Mesendoderm (in vitro differentiated cells): ENCODE measurements around the gene C19orf73.

Experiments
- DNase-seq: peaks from one replicate; pipeline ENCODE4 v3.0.0; 2013
- H2AK5ac ChIP-seq: 2 replicates; pipeline ENCODE4 v1.6.1; 2013; ENCODE audit warnings: low read length, inconsistent platforms
- H2BK120ac ChIP-seq: 2 replicates; pipeline ENCODE4 v1.6.1; 2013; ENCODE audit warnings: low read depth, mild to moderate bottlenecking, low read length, moderate library complexity, mixed read lengths
- H2BK15ac ChIP-seq: replicated peaks from 2 replicates; pipeline ENCODE4 v1.6.1; 2013; ENCODE audit warnings: low read depth, mild to moderate bottlenecking, moderate library complexity
- H2BK5ac ChIP-seq: 2 replicates; pipeline ENCODE4 v1.6.1; 2013; ENCODE audit warnings: low read length, inconsistent platforms
- H3K18ac ChIP-seq: 2 replicates; pipeline ENCODE4 v1.6.1; 2013; ENCODE audit warnings: mild to moderate bottlenecking, low read length, mixed read lengths
- H3K23ac ChIP-seq: one replicate; pipeline ENCODE4 v1.6.1; 2013; ENCODE audit warnings: low read length
- H3K27ac ChIP-seq: 2 replicates; pipeline ENCODE4 v1.5.1; 2013; ENCODE audit warnings: low read depth, mild to moderate bottlenecking, inconsistent platforms, low read length, moderate library complexity
- H3K27me3 ChIP-seq: 2 replicates; pipeline ENCODE4 v1.6.1; 2013; ENCODE audit warnings: low read length, control low read depth, mild to moderate bottlenecking, inconsistent platforms; ENCODE audit not compliant: insufficient read depth, poor library complexity
- H3K36me3 ChIP-seq: 2 replicates; pipeline ENCODE4 v1.6.1; 2013; ENCODE audit warnings: low read length, inconsistent platforms; ENCODE audit not compliant: control insufficient read depth, insufficient read depth
- H3K4ac ChIP-seq: one replicate; pipeline ENCODE4 v1.6.1; 2013; ENCODE audit warnings: low read depth, mild to moderate bottlenecking, low read length, moderate library complexity
- H3K4me1 ChIP-seq: 2 replicates; pipeline ENCODE4 v1.6.1; 2013; ENCODE audit warnings: low read depth, low read length, inconsistent platforms; ENCODE audit not compliant: control insufficient read depth
- H3K4me2 ChIP-seq: 2 replicates; pipeline ENCODE4 v1.6.1; 2013; ENCODE audit warnings: low read length
- H3K4me3 ChIP-seq: 2 replicates; pipeline ENCODE4 v1.5.1; 2013; ENCODE audit warnings: mild to moderate bottlenecking, low read length
- H3K56ac ChIP-seq: one replicate; pipeline ENCODE4 v1.6.1; 2013; ENCODE audit warnings: low read length
- H3K79me1 ChIP-seq: 2 replicates; pipeline ENCODE4 v1.6.1; 2013; ENCODE audit warnings: low read length, inconsistent platforms
- H3K79me2 ChIP-seq: 2 replicates; pipeline ENCODE4 v1.6.1; 2013; ENCODE audit warnings: mild to moderate bottlenecking, low read length; ENCODE audit not compliant: control insufficient read depth, insufficient read depth
- H3K9ac ChIP-seq: 2 replicates; pipeline ENCODE4 v1.6.1; 2013; ENCODE audit warnings: low read length, inconsistent platforms
- H4K5ac ChIP-seq: one replicate; pipeline ENCODE4 v1.6.1; 2013; ENCODE audit warnings: low read length
- H4K8ac ChIP-seq: one replicate; pipeline ENCODE4 v1.6.1; 2013; ENCODE audit warnings: low read depth, mild to moderate bottlenecking, control low read depth, low read length, moderate library complexity
- WGBS: extraction: QIAGEN DNeasy Blood & Tissue Kit; methylation state at CpG from one replicate; pipeline ENCODE4 v1.1.7; 2013; ENCODE audit warnings: low lambda C conversion rate, missing lambda C conversion rate; ENCODE audit not compliant: insufficient coverage; ENCODE audit errors: extremely low coverage; 5-methylcytosine and 5-hydroxymethylcytosine counted together

C19orf73 gene

GRCh38 chr19:49145573-49146407, 26.8 kb upstream of the C19orf73 start:
- DNase-seq = peak; percentile 98
- peak overlapping the region; percentile 75 for H3K56ac ChIP-seq
- no peak overlapping the region for H2BK120ac ChIP-seq
- H2BK15ac ChIP-seq = no peak overlapping the region
- WGBS = no CpG with 5 or more reads among the region's 30 CpGs
- peak overlapping the region; percentile 57 for H3K9ac ChIP-seq
- H3K4me3 ChIP-seq = peak overlapping the region; percentile 26
- H3K23ac ChIP-seq = no peak overlapping the region
- no peaks in the 10 kb centered on the region for H3K27me3 ChIP-seq
- no peak overlapping the region for H4K5ac ChIP-seq
- peak overlapping the region; percentile 55 for H3K4me2 ChIP-seq
- no peak overlapping the region for H2BK5ac ChIP-seq
- peaks cover 5% of the 10 kb centered on the region for H3K4me1 ChIP-seq
- H3K79me1 ChIP-seq = no peaks in the 10 kb centered on the region
- H2AK5ac ChIP-seq = no peak overlapping the region
- no peaks in the 10 kb centered on the region for H3K36me3 ChIP-seq
- H3K18ac ChIP-seq = no peak overlapping the region
- H3K4ac ChIP-seq = no peak overlapping the region
- no peak overlapping the region for H3K27ac ChIP-seq
- H4K8ac ChIP-seq = no peak overlapping the region
- H3K79me2 ChIP-seq = no peaks in the 10 kb centered on the region

- H3K79me1 ChIP-seq = no peaks in the 10 kb centered on the region
- H4K5ac ChIP-seq = no peak overlapping the region
- H2BK15ac ChIP-seq = no peak overlapping the region
- H3K27ac ChIP-seq = no peak overlapping the region
- peak; percentile 97 for DNase-seq
- peak overlapping the region; percentile 84 for H3K56ac ChIP-seq
- no peaks in the 10 kb centered on the region for H3K27me3 ChIP-seq
- peak overlapping the region; percentile 82 for H3K4me2 ChIP-seq
- H4K8ac ChIP-seq = no peak overlapping the region
- no peak overlapping the region for H2BK120ac ChIP-seq
- H2AK5ac ChIP-seq = no peak overlapping the region
- H3K18ac ChIP-seq = no peak overlapping the region
- H2BK5ac ChIP-seq = no peak overlapping the region
- H3K4me1 ChIP-seq = no peaks in the 10 kb centered on the region
- peak overlapping the region; percentile 67 for H3K9ac ChIP-seq
- H3K4me3 ChIP-seq = peak overlapping the region; percentile 23
- H3K23ac ChIP-seq = no peak overlapping the region
- H3K36me3 ChIP-seq = no peaks in the 10 kb centered on the region
- H3K79me2 ChIP-seq = no peaks in the 10 kb centered on the region
- no peak overlapping the region for H3K4ac ChIP-seq
- WGBS = no CpG with 5 or more reads among the region's 21 CpGs
These were observed 24.0 kb upstream of the C19orf73 start for GRCh38 chr19:49142866-49143335.

- Histone ChIP-seq H3K36me3 (no peaks in the 10 kb centered on the region), H3K4ac (no peak overlapping the region), H3K4me3 (no peak overlapping the region), H3K56ac (no peak overlapping the region), H4K8ac (no peak overlapping the region), H2BK120ac (no peak overlapping the region), H2AK5ac (no peak overlapping the region), H3K27me3 (no peaks in the 10 kb centered on the region), H3K27ac (no peak overlapping the region), H3K79me1 (no peaks in the 10 kb centered on the region), H3K4me2 (no peak overlapping the region), H2BK15ac (no peak overlapping the region), H3K18ac (no peak overlapping the region), H3K79me2 (no peaks in the 10 kb centered on the region), H3K9ac (no peak overlapping the region), H4K5ac (no peak overlapping the region), H3K23ac (no peak overlapping the region), H2BK5ac (no peak overlapping the region), H3K4me1 (no peaks in the 10 kb centered on the region)
- no peak for DNase-seq
- WGBS = 100% methylated on average over 3 of the region's 6 CpGs
These were observed 22.4 kb upstream of the C19orf73 start for GRCh38 chr19:49141352-49141751.

- Histone ChIP-seq H3K23ac (no peak overlapping the region), H3K4me2 (no peak overlapping the region), H2BK120ac (no peak overlapping the region), H3K4me1 (no peaks in the 10 kb centered on the region), H3K27me3 (no peaks in the 10 kb centered on the region), H3K18ac (no peak overlapping the region), H3K36me3 (no peaks in the 10 kb centered on the region), H3K27ac (no peak overlapping the region), H3K79me1 (no peaks in the 10 kb centered on the region), H2AK5ac (no peak overlapping the region), H3K4ac (no peak overlapping the region), H4K5ac (no peak overlapping the region), H2BK15ac (no peak overlapping the region), H3K4me3 (no peak overlapping the region), H3K79me2 (no peaks in the 10 kb centered on the region), H2BK5ac (no peak overlapping the region), H4K8ac (no peak overlapping the region), H3K56ac (no peak overlapping the region), H3K9ac (no peak overlapping the region)
- no CpG with 5 or more reads among the region's 7 CpGs for WGBS
- no peak for DNase-seq
These were observed 22.0 kb upstream of the C19orf73 start for GRCh38 chr19:49140951-49141350.

- Histone ChIP-seq H2BK5ac (no peak overlapping the region), H3K79me2 (no peaks in the 10 kb centered on the region), H3K27ac (no peak overlapping the region), H3K4me1 (no peaks in the 10 kb centered on the region), H3K9ac (no peak overlapping the region), H3K23ac (no peak overlapping the region), H3K56ac (no peak overlapping the region), H2AK5ac (no peak overlapping the region), H3K36me3 (no peaks in the 10 kb centered on the region), H3K4me2 (no peak overlapping the region), H2BK15ac (no peak overlapping the region), H3K27me3 (no peaks in the 10 kb centered on the region), H3K4me3 (no peak overlapping the region), H3K18ac (no peak overlapping the region), H3K4ac (no peak overlapping the region), H2BK120ac (no peak overlapping the region), H4K5ac (no peak overlapping the region), H4K8ac (no peak overlapping the region), H3K79me1 (no peaks in the 10 kb centered on the region)
- no peak for DNase-seq
- WGBS = no CpG with 5 or more reads among the region's 10 CpGs
These were observed 17.8 kb upstream of the C19orf73 start for GRCh38 chr19:49136771-49137171.
